Loucy (cell line): ENCODE data around the gene RFTN2.
A peak's percentile ranks its signal among the peaks of the same experiment; 100 is the strongest.
"Not testable (repeated sequence)": the region's sequence is repeated elsewhere in the genome, so short reads cannot be mapped to it uniquely, and the experiment has no call there.

Source experiments
- H2AFZ ChIP-seq: fragments of 200-600 bp; sonication (generic); 2 replicates; pipeline ENCODE4 v1.6.0; 2016; ENCODE audit warnings: antibody characterized with exemption, mild to moderate bottlenecking, low read length, moderate library complexity
- H3F3A ChIP-seq: fragments of 200-600 bp; 2 replicates; pipeline ENCODE4 v1.6.0; 2016; ENCODE audit warnings: antibody characterized with exemption, low read depth, mild to moderate bottlenecking
- H3K27me3 ChIP-seq: fragments of 200-600 bp; sonication (generic); 2 replicates; pipeline ENCODE4 v1.6.1; 2014; ENCODE audit warnings: low read length, mild to moderate bottlenecking; ENCODE audit not compliant: insufficient read depth, poor library complexity, severe bottlenecking
- H3K36me3 ChIP-seq: fragments of 200-600 bp; sonication (generic); 2 replicates; pipeline ENCODE4 v1.6.1; 2016; ENCODE audit warnings: low read length; ENCODE audit not compliant: insufficient read depth
- H3K4me1 ChIP-seq: fragments of 200-600 bp; sonication (generic); 2 replicates; pipeline ENCODE4 v1.5.1; 2014; ENCODE audit warnings: low read length, mild to moderate bottlenecking; ENCODE audit not compliant: insufficient read depth, poor library complexity, severe bottlenecking
- H3K4me2 ChIP-seq: fragments of 200-600 bp; sonication (generic); 2 replicates; pipeline ENCODE4 v1.6.0; 2014; ENCODE audit warnings: antibody characterized with exemption, low read length, low read depth, mild to moderate bottlenecking; ENCODE audit not compliant: poor library complexity, severe bottlenecking
- H3K4me3 ChIP-seq: fragments of 200-600 bp; sonication (generic); 2 replicates; pipeline ENCODE4 v1.5.1; 2014; ENCODE audit warnings: low read length, mild to moderate bottlenecking, mixed read lengths; ENCODE audit not compliant: poor library complexity, severe bottlenecking
- H3K79me2 ChIP-seq: fragments of 200-600 bp; sonication (generic); 2 replicates; pipeline ENCODE4 v1.6.1; 2014; ENCODE audit warnings: low read length; ENCODE audit not compliant: insufficient read depth
- H3K9ac ChIP-seq: fragments of 200-600 bp; sonication (generic); 2 replicates; pipeline ENCODE4 v1.6.0; 2014; ENCODE audit warnings: mild to moderate bottlenecking, low read depth, low read length, moderate library complexity; ENCODE audit not compliant: poor library complexity, severe bottlenecking
- H3K9me2 ChIP-seq: fragments of 200-600 bp; sonication (generic); replicated peaks from 2 replicates; pipeline ENCODE4 v1.6.1; 2016; ENCODE audit warnings: low read depth, low read length, mixed read lengths
- H3K9me3 ChIP-seq: fragments of 200-600 bp; sonication (generic); 2 replicates; pipeline ENCODE4 v1.6.1; 2014; ENCODE audit warnings: mild to moderate bottlenecking, antibody characterized with exemption, low read length, low read depth; ENCODE audit not compliant: insufficient read depth
- H4K20me1 ChIP-seq: fragments of 200-600 bp; sonication (generic); 2 replicates; pipeline ENCODE4 v1.6.0; 2014; ENCODE audit warnings: antibody characterized with exemption, low read length, mild to moderate bottlenecking; ENCODE audit not compliant: insufficient read depth, poor library complexity, severe bottlenecking
- CTCF ChIP-seq: fragments of 200-600 bp; sonication (generic); conservative IDR thresholded peaks from 2 replicates; pipeline ENCODE4 v1.5.1; 2014; ENCODE audit warnings: mild to moderate bottlenecking, antibody characterized with exemption, low read length
- EZH2phosphoT487 ChIP-seq: fragments of 200-600 bp; IDR thresholded peaks from 2 replicates; pipeline ENCODE4 v1.6.1; 2018; ENCODE audit warnings: antibody characterized with exemption, mild to moderate bottlenecking, moderate library complexity, borderline replicate concordance

RFTN2 gene

GRCh38 chr2:197641666-197642065, 33.7 kb downstream of the RFTN2 start:
- no peaks in the 10 kb centered on the region for H3K27me3 ChIP-seq
- no peak overlapping the region for H3K4me2 ChIP-seq
- no peaks in the 10 kb centered on the region for H4K20me1 ChIP-seq
- H3K36me3 ChIP-seq, result no peaks in the 10 kb centered on the region
- no peak overlapping the region for H3K4me3 ChIP-seq
- H3F3A ChIP-seq, result no peaks in the 10 kb centered on the region
- H2AFZ ChIP-seq, result no peak overlapping the region; the same call in 1 of the 2 replicates
- no peaks in the 10 kb centered on the region for H3K79me2 ChIP-seq
- H3K9me2 ChIP-seq, result no peaks in the 10 kb centered on the region
- H3K9ac ChIP-seq, result no peak overlapping the region
- TF ChIP-seq CTCF, result no peak
- TF ChIP-seq EZH2phosphoT487, result no peak
- no peaks in the 10 kb centered on the region for H3K9me3 ChIP-seq
- H3K4me1 ChIP-seq, result no peaks in the 10 kb centered on the region

- H3K27me3 ChIP-seq, H3K4me2 ChIP-seq, H3F3A ChIP-seq, H3K4me3 ChIP-seq, H3K4me1 ChIP-seq, H3K9me2 ChIP-seq, H3K36me3 ChIP-seq, H4K20me1 ChIP-seq, H3K79me2 ChIP-seq, H3K9ac ChIP-seq, H3K9me3 ChIP-seq: not testable (repeated sequence)
- H2AFZ ChIP-seq, result peak overlapping the region; percentile 11; the same call in 1 of the 2 replicates
Measured at GRCh38 chr2:197640571-197641122, 34.7 kb downstream of the RFTN2 start.

GRCh38 chr2:197633109-197633657, 42.2 kb downstream of the RFTN2 start:
- no peaks in the 10 kb centered on the region for H3K9me2 ChIP-seq
- H3K27me3 ChIP-seq, result no peaks in the 10 kb centered on the region
- H3K4me1 ChIP-seq, result no peaks in the 10 kb centered on the region
- no peak overlapping the region for H2AFZ ChIP-seq
- no peak overlapping the region for H3K4me3 ChIP-seq
- H3F3A ChIP-seq, result no peaks in the 10 kb centered on the region
- no peaks in the 10 kb centered on the region for H3K79me2 ChIP-seq
- TF ChIP-seq CTCF, result no peak
- TF ChIP-seq EZH2phosphoT487, result no peak
- no peaks in the 10 kb centered on the region for H3K36me3 ChIP-seq
- H3K9ac ChIP-seq, result no peak overlapping the region
- H4K20me1 ChIP-seq, result no peaks in the 10 kb centered on the region
- no peak overlapping the region for H3K4me2 ChIP-seq
- H3K9me3 ChIP-seq, result no peaks in the 10 kb centered on the region

GRCh38 chr2:197628043-197628500, 47.3 kb downstream of the RFTN2 start:
- peak overlapping the region; percentile 68 for H2AFZ ChIP-seq
- H3K36me3 ChIP-seq, result no peaks in the 10 kb centered on the region
- no peak overlapping the region for H3K9ac ChIP-seq

More at GRCh38 chr2:197628043-197628500, 47.3 kb downstream of the RFTN2 start:
- no peaks in the 10 kb centered on the region for H3K4me1 ChIP-seq
- no peaks in the 10 kb centered on the region for H3K9me3 ChIP-seq
- no peaks in the 10 kb centered on the region for H4K20me1 ChIP-seq
- H3K4me2 ChIP-seq, result no peak overlapping the region
- no peaks in the 10 kb centered on the region for H3K27me3 ChIP-seq
- no peaks in the 10 kb centered on the region for H3F3A ChIP-seq
- no peak overlapping the region for H3K4me3 ChIP-seq
- TF ChIP-seq CTCF (no peak), EZH2phosphoT487 (no peak)
- H3K79me2 ChIP-seq, result no peaks in the 10 kb centered on the region
- H3K9me2 ChIP-seq, result no peaks in the 10 kb centered on the region
